DND-41 (cell line): ENCODE measurements around the gene SET.
A peak's percentile ranks its signal among the peaks of the same experiment; 100 is the strongest.

Experiments used
- ATAC-seq: fragments of 200-7000 bp; cut with Tn5 transposase; 3 replicates; pipeline ENCODE4 v1.9.1; 2021; ENCODE audit warnings: low read depth; ENCODE audit not compliant: insufficient read depth
- DNase-seq: peaks from one replicate; pipeline ENCODE4 v3.0.0-alpha.2; 2020
- H2AFZ ChIP-seq: 2 replicates; pipeline ENCODE4 v1.6.0; 2012; ENCODE audit warnings: low read depth, low read length
- H3K27ac ChIP-seq: 2 replicates; pipeline ENCODE4 v1.5.1; 2012; ENCODE audit warnings: low read length, inconsistent platforms
- H3K27me3 ChIP-seq: fragments of 200-600 bp; sonication (generic); 2 replicates; pipeline ENCODE4 v1.6.0; 2012; ENCODE audit warnings: low read length, mild to moderate bottlenecking, inconsistent platforms; ENCODE audit not compliant: insufficient read depth, poor library complexity
- H3K36me3 ChIP-seq: 2 replicates; pipeline ENCODE4 v1.5.1; 2012; ENCODE audit warnings: low read length, inconsistent platforms; ENCODE audit not compliant: insufficient read depth
- H3K4me1 ChIP-seq: 2 replicates; pipeline ENCODE4 v1.5.1; 2012; ENCODE audit warnings: mild to moderate bottlenecking, low read length; ENCODE audit not compliant: insufficient read depth
- H3K4me2 ChIP-seq: 2 replicates; pipeline ENCODE4 v1.6.0; 2012; ENCODE audit warnings: mild to moderate bottlenecking, moderate library complexity, low read length, inconsistent platforms; ENCODE audit not compliant: insufficient read depth
- H3K4me3 ChIP-seq, 2 experiments: fragments of 200-600 bp in 1 of 2; shearing (Covaris generic) in 1 of 2; 2 replicates each; pipeline ENCODE4 v1.5.1; 2012 to 2016; ENCODE audit warnings: inconsistent platforms in 2 of 2, low read length in 2 of 2, mild to moderate bottlenecking in 2 of 2, low read depth in 1 of 2, moderate library complexity in 1 of 2
- H3K79me2 ChIP-seq: 2 replicates; pipeline ENCODE4 v1.6.0; 2012; ENCODE audit warnings: low read length, inconsistent platforms; ENCODE audit not compliant: insufficient read depth
- H3K9ac ChIP-seq: 2 replicates; pipeline ENCODE4 v1.6.0; 2012; ENCODE audit warnings: low read depth, mild to moderate bottlenecking, inconsistent platforms, low read length, moderate library complexity
- H3K9me3 ChIP-seq: 2 replicates; pipeline ENCODE4 v1.5.1; 2012; ENCODE audit warnings: low read length, moderate library complexity, mild to moderate bottlenecking, inconsistent platforms; ENCODE audit not compliant: insufficient read depth, severe bottlenecking
- H4K20me1 ChIP-seq: 2 replicates; pipeline ENCODE4 v1.6.0; 2012; ENCODE audit warnings: low read length; ENCODE audit not compliant: insufficient read depth
- EZH2 ChIP-seq: IDR thresholded peaks from 3 replicates; pipeline ENCODE4 v1.6.1; 2012; ENCODE audit warnings: borderline replicate concordance, low read depth, mild to moderate bottlenecking, moderate library complexity, low read length, inconsistent platforms; ENCODE audit not compliant: severe bottlenecking
- TF ChIP-seq, protein P1 (sequence below): IDR thresholded peaks from 2 replicates; pipeline ENCODE4 v1.5.1; 2012; ENCODE audit warnings: borderline replicate concordance, low read length, moderate library complexity, mild to moderate bottlenecking; ENCODE audit not compliant: poor library complexity, severe bottlenecking; ENCODE audit errors: extremely low read depth

SET gene

DNA sequence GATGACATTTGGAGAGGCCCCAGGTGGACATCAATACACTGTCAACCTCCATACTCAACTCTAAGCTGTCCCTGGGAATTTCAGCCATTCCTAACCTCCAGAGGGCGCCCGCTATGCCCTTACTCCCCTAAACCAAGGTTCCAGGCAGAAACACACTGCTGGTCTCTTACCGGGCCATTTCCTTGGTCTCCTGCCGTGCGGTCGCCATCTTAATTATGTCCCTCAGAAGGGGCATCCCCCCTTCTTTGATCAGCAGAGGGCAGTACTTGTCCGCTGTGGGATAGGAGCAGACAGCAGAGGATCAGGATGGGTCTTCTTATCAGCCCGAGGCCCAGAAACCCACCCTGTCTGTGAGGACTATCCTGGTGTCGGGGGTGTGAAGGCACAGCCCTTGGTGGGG is 44.2 kb downstream of the SET start:
- no peak overlapping the region for H3K9ac ChIP-seq
- no peaks in the 10 kb centered on the region for H3K9me3 ChIP-seq
- H3K4me3 ChIP-seq, result no peak overlapping the region
- ATAC-seq (peak; percentile 39; the same call in 1 of the 3 replicates), DNase-seq (no peak)
- no peaks in the 10 kb centered on the region for H3K4me1 ChIP-seq
- no peak overlapping the region for H2AFZ ChIP-seq
- H3K27ac ChIP-seq, result no peak overlapping the region
- H3K36me3 ChIP-seq, result peaks cover 34% of the 10 kb centered on the region
- H3K4me2 ChIP-seq, result no peak overlapping the region
- no peaks in the 10 kb centered on the region for H3K27me3 ChIP-seq
- no peaks in the 10 kb centered on the region for H3K79me2 ChIP-seq
- no peaks in the 10 kb centered on the region for H4K20me1 ChIP-seq
- TF ChIP-seq EZH2, result no peak
- TF ChIP-seq, protein P1, sequence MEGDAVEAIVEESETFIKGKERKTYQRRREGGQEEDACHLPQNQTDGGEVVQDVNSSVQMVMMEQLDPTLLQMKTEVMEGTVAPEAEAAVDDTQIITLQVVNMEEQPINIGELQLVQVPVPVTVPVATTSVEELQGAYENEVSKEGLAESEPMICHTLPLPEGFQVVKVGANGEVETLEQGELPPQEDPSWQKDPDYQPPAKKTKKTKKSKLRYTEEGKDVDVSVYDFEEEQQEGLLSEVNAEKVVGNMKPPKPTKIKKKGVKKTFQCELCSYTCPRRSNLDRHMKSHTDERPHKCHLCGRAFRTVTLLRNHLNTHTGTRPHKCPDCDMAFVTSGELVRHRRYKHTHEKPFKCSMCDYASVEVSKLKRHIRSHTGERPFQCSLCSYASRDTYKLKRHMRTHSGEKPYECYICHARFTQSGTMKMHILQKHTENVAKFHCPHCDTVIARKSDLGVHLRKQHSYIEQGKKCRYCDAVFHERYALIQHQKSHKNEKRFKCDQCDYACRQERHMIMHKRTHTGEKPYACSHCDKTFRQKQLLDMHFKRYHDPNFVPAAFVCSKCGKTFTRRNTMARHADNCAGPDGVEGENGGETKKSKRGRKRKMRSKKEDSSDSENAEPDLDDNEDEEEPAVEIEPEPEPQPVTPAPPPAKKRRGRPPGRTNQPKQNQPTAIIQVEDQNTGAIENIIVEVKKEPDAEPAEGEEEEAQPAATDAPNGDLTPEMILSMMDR, result peak; percentile 24

DNA sequence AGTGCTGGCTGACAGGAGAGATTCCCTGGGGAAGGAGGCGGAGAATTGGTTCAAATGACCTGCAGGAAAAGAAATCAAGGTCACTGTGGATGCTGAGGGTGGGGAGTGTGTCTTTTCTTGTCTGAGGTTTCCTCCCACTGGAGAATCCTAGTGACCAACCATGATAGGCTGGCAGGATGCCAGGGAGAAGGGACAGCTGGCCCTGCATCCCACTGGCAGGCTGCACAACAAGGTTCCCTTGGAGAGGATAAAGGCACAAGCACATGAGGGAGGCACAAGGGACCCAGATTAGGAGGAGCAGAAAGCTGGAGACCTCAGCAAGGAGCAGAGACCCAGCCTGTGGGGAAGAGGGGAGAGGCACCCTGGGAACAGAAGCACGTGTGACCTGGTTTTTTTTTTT is 46.4 kb downstream of the SET start:
- Histone ChIP-seq H3K9ac (no peak overlapping the region), H3K4me2 (no peak overlapping the region), H3K79me2 (no peaks in the 10 kb centered on the region), H3K9me3 (no peaks in the 10 kb centered on the region), H2AFZ (no peak overlapping the region), H3K4me1 (no peaks in the 10 kb centered on the region), H3K27ac (no peak overlapping the region), H3K36me3 (peaks cover 40% of the 10 kb centered on the region), H4K20me1 (no peaks in the 10 kb centered on the region), H3K4me3 (no peak overlapping the region), H3K27me3 (no peaks in the 10 kb centered on the region)
- ATAC-seq (no peak), DNase-seq (no peak)
- TF ChIP-seq EZH2, result no peak
- TF ChIP-seq, protein P1, result no peak

DNA sequence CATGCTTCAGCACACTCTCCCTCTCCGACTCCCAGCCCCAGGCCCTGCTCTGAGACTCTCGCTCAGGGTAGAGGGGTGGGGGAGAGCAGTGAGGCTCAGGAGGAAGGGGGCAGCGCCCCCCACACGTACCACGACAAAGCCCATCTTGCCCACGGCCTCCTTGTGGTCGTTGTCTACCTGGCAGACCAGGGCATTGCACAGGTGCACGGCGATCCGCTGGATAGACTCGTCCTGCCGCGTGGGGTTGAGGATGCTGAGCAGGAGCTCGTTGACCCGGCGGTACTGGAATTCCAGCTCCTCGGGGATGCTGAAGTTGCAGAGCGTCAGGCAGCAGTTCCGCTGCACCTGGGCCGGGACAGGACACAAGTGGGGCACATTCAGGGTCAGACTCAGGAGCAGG is 53.4 kb downstream of the SET start:
- ATAC-seq (no peak), DNase-seq (no peak)
- no peaks in the 10 kb centered on the region for H3K4me1 ChIP-seq
- H3K9me3 ChIP-seq, result no peaks in the 10 kb centered on the region
- H2AFZ ChIP-seq, result no peak overlapping the region
- H4K20me1 ChIP-seq, result no peaks in the 10 kb centered on the region
- no peak overlapping the region for H3K27ac ChIP-seq
- no peaks in the 10 kb centered on the region for H3K79me2 ChIP-seq
- no peaks in the 10 kb centered on the region for H3K27me3 ChIP-seq
- TF ChIP-seq EZH2, result no peak
- TF ChIP-seq, protein P1, result no peak
- H3K36me3 ChIP-seq, result peaks cover 17% of the 10 kb centered on the region
- no peak overlapping the region for H3K9ac ChIP-seq
- no peak overlapping the region for H3K4me3 ChIP-seq
- no peak overlapping the region for H3K4me2 ChIP-seq

DNA sequence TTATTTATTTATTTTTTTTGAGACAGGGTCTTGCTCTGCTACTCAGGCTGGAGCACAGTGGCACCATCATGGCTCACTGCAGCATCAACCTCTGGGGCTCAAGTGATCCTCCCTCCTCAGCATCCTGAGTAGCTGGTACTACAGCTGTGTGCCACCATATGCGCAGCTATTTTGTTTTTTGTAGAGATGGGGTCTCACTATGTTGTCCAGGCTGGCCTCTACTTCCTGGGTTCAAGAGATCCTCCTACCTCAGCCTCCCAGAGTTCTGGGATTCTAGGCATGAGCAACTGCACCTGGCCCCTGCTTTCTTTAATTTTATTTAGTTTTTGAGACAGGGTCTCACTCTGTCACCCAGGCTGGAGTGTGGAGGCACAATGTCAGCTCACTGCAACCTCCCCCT is 54.4 kb downstream of the SET start:
- Histone ChIP-seq H4K20me1 (no peaks in the 10 kb centered on the region), H3K4me3 (no peak overlapping the region), H2AFZ (no peak overlapping the region), H3K27me3 (no peaks in the 10 kb centered on the region), H3K36me3 (peaks cover 17% of the 10 kb centered on the region), H3K9ac (no peak overlapping the region), H3K4me1 (no peaks in the 10 kb centered on the region), H3K27ac (no peak overlapping the region), H3K79me2 (no peaks in the 10 kb centered on the region), H3K4me2 (no peak overlapping the region), H3K9me3 (no peaks in the 10 kb centered on the region)
- ATAC-seq, result no peak
- no peak for DNase-seq
- TF ChIP-seq, protein P1, result no peak
- no peak for TF ChIP-seq EZH2
